PC-9 (cell line): ENCODE data around the gene RGS3.

Experiments
- EZH2 ChIP-seq: fragments of 200-600 bp; sonication (generic); IDR thresholded peaks from 2 replicates; pipeline ENCODE4 v1.8.0; 2017; ENCODE audit warnings: antibody characterized with exemption, low read depth
- TF ChIP-seq, protein P1 (sequence below): fragments of 200-600 bp; sonication (generic); conservative IDR thresholded peaks from 2 replicates; pipeline ENCODE4 v1.6.1; 2017; ENCODE audit warnings: mixed run types, antibody characterized with exemption, mild to moderate bottlenecking, moderate library complexity

DNA sequence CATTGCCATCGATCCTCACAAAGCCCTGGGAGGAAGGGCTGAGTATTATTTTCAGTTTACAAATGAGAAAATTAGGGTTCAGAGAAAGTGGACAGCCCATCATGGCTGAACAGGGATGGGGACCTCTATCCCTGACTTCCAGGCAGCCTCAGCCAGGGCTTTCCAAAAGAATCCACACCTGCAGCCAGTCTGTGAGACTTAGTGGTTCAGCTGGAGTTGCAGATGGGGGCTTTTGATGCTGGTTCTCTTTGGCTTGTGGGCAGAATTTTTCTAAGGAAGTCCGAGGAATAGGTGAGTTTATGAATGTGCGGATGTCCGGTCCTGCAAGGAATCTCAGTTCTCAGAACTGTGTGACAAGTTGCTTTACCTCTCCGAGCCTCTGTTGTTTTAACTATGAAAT is 138.1 kb downstream of the RGS3 start:
- TF ChIP-seq, protein P1, sequence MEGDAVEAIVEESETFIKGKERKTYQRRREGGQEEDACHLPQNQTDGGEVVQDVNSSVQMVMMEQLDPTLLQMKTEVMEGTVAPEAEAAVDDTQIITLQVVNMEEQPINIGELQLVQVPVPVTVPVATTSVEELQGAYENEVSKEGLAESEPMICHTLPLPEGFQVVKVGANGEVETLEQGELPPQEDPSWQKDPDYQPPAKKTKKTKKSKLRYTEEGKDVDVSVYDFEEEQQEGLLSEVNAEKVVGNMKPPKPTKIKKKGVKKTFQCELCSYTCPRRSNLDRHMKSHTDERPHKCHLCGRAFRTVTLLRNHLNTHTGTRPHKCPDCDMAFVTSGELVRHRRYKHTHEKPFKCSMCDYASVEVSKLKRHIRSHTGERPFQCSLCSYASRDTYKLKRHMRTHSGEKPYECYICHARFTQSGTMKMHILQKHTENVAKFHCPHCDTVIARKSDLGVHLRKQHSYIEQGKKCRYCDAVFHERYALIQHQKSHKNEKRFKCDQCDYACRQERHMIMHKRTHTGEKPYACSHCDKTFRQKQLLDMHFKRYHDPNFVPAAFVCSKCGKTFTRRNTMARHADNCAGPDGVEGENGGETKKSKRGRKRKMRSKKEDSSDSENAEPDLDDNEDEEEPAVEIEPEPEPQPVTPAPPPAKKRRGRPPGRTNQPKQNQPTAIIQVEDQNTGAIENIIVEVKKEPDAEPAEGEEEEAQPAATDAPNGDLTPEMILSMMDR: no peak
- no peak for TF ChIP-seq EZH2
